ENCODE results near the gene RHBDL3.
"Not testable (repeated sequence)": the region's sequence is repeated elsewhere in the genome, so short reads cannot be mapped to it uniquely, and the experiment has no call there.

The RHBDL3 gene

GRCh38 chr17:32316653-32317052, 51.0 kb downstream of the RHBDL3 start:
- not testable (repeated sequence) for H3K4me3 ChIP-seq (ENCODE audit: low read length); H3K9ac ChIP-seq (ENCODE audit: low read length); H3K9me3 ChIP-seq (ENCODE audit: control insufficient read depth, low read depth, low read length); H3K36me3 ChIP-seq (ENCODE audit: control insufficient read depth, low read depth, low read length); H3K27me3 ChIP-seq (ENCODE audit: control insufficient read depth, insufficient read depth, low read length); H3K27ac ChIP-seq (ENCODE audit: low read length)
- peaks cover 10% of the 10 kb centered on the region for H3K4me1 ChIP-seq (ENCODE audit: control insufficient read depth, low read depth, low read length)

GRCh38 chr17:32317353-32317752, 51.7 kb downstream of the RHBDL3 start:
- no peak overlapping the region for H3K4me3 ChIP-seq (ENCODE audit: low read length)
- no peaks in the 10 kb centered on the region for H3K27me3 ChIP-seq (ENCODE audit: control insufficient read depth, insufficient read depth, low read length)
- peaks cover 9% of the 10 kb centered on the region for H3K4me1 ChIP-seq (ENCODE audit: control insufficient read depth, low read depth, low read length)
- H3K9ac ChIP-seq (ENCODE audit: low read length): no peak overlapping the region
- H3K9me3 ChIP-seq (ENCODE audit: control insufficient read depth, low read depth, low read length): no peaks in the 10 kb centered on the region
- H3K36me3 ChIP-seq (ENCODE audit: control insufficient read depth, low read depth, low read length): no peaks in the 10 kb centered on the region
- no peak overlapping the region for H3K27ac ChIP-seq (ENCODE audit: low read length)

- H3K36me3 ChIP-seq (ENCODE audit: control insufficient read depth, low read depth, low read length): no peaks in the 10 kb centered on the region
- no peak overlapping the region for H3K27ac ChIP-seq (ENCODE audit: low read length)
- no peaks in the 10 kb centered on the region for H3K9me3 ChIP-seq (ENCODE audit: control insufficient read depth, low read depth, low read length)
- no peaks in the 10 kb centered on the region for H3K27me3 ChIP-seq (ENCODE audit: control insufficient read depth, insufficient read depth, low read length)
- H3K4me3 ChIP-seq (ENCODE audit: low read length): no peak overlapping the region
- no peak overlapping the region for H3K9ac ChIP-seq (ENCODE audit: low read length)
- peaks cover 9% of the 10 kb centered on the region for H3K4me1 ChIP-seq (ENCODE audit: control insufficient read depth, low read depth, low read length)
These were observed 52.4 kb downstream of the RHBDL3 start for GRCh38 chr17:32318071-32318470.

GRCh38 chr17:32319548-32319905, 53.9 kb downstream of the RHBDL3 start:
- H3K9ac ChIP-seq (ENCODE audit: low read length): no peak overlapping the region
- no peaks in the 10 kb centered on the region for H3K36me3 ChIP-seq (ENCODE audit: control insufficient read depth, low read depth, low read length)
- peaks cover 21% of the 10 kb centered on the region for H3K4me1 ChIP-seq (ENCODE audit: control insufficient read depth, low read depth, low read length)
- H3K4me3 ChIP-seq (ENCODE audit: low read length): no peak overlapping the region
- H3K27ac ChIP-seq (ENCODE audit: low read length): no peak overlapping the region
- no peaks in the 10 kb centered on the region for H3K27me3 ChIP-seq (ENCODE audit: control insufficient read depth, insufficient read depth, low read length)
- no peaks in the 10 kb centered on the region for H3K9me3 ChIP-seq (ENCODE audit: control insufficient read depth, low read depth, low read length)

- H3K4me1 ChIP-seq (ENCODE audit: control insufficient read depth, low read depth, low read length): peaks cover 18% of the 10 kb centered on the region
- not testable (repeated sequence) for H3K9me3 ChIP-seq (ENCODE audit: control insufficient read depth, low read depth, low read length); H3K4me3 ChIP-seq (ENCODE audit: low read length); H3K36me3 ChIP-seq (ENCODE audit: control insufficient read depth, low read depth, low read length); H3K27me3 ChIP-seq (ENCODE audit: control insufficient read depth, insufficient read depth, low read length); H3K27ac ChIP-seq (ENCODE audit: low read length); H3K9ac ChIP-seq (ENCODE audit: low read length)
These were observed 54.4 kb downstream of the RHBDL3 start for GRCh38 chr17:32320080-32320479.

GRCh38 chr17:32320847-32321246, 55.2 kb downstream of the RHBDL3 start:
- no peak overlapping the region for H3K9ac ChIP-seq (ENCODE audit: low read length)
- no peaks in the 10 kb centered on the region for H3K36me3 ChIP-seq (ENCODE audit: control insufficient read depth, low read depth, low read length)
- no peak overlapping the region for H3K27ac ChIP-seq (ENCODE audit: low read length)
- H3K9me3 ChIP-seq (ENCODE audit: control insufficient read depth, low read depth, low read length): no peaks in the 10 kb centered on the region
- H3K27me3 ChIP-seq (ENCODE audit: control insufficient read depth, insufficient read depth, low read length): no peaks in the 10 kb centered on the region
- peaks cover 12% of the 10 kb centered on the region for H3K4me1 ChIP-seq (ENCODE audit: control insufficient read depth, low read depth, low read length)
- H3K4me3 ChIP-seq (ENCODE audit: low read length): no peak overlapping the region

GRCh38 chr17:32323046-32323445, 57.4 kb downstream of the RHBDL3 start:
- no peaks in the 10 kb centered on the region for H3K9me3 ChIP-seq (ENCODE audit: control insufficient read depth, low read depth, low read length)
- H3K36me3 ChIP-seq (ENCODE audit: control insufficient read depth, low read depth, low read length): no peaks in the 10 kb centered on the region
- H3K27me3 ChIP-seq (ENCODE audit: control insufficient read depth, insufficient read depth, low read length): no peaks in the 10 kb centered on the region
- H3K4me3 ChIP-seq (ENCODE audit: low read length): no peak overlapping the region
- peaks cover 12% of the 10 kb centered on the region for H3K4me1 ChIP-seq (ENCODE audit: control insufficient read depth, low read depth, low read length)
- no peak overlapping the region for H3K9ac ChIP-seq (ENCODE audit: low read length)
- no peak overlapping the region for H3K27ac ChIP-seq (ENCODE audit: low read length)

GRCh38 chr17:32323811-32324491, 58.3 kb downstream of the RHBDL3 start:
- no peaks in the 10 kb centered on the region for H3K36me3 ChIP-seq (ENCODE audit: control insufficient read depth, low read depth, low read length)
- H3K27me3 ChIP-seq (ENCODE audit: control insufficient read depth, insufficient read depth, low read length): no peaks in the 10 kb centered on the region
- no peaks in the 10 kb centered on the region for H3K9me3 ChIP-seq (ENCODE audit: control insufficient read depth, low read depth, low read length)
- peaks cover 12% of the 10 kb centered on the region for H3K4me1 ChIP-seq (ENCODE audit: control insufficient read depth, low read depth, low read length)
- no peak overlapping the region for H3K9ac ChIP-seq (ENCODE audit: low read length)
- H3K27ac ChIP-seq (ENCODE audit: low read length): peak overlapping the region; percentile 12
- no peak overlapping the region for H3K4me3 ChIP-seq (ENCODE audit: low read length)

- H3K27ac ChIP-seq (ENCODE audit: low read length): no peak overlapping the region
- no peak overlapping the region for H3K4me3 ChIP-seq (ENCODE audit: low read length)
- no peaks in the 10 kb centered on the region for H3K9me3 ChIP-seq (ENCODE audit: control insufficient read depth, low read depth, low read length)
- peaks cover 12% of the 10 kb centered on the region for H3K4me1 ChIP-seq (ENCODE audit: control insufficient read depth, low read depth, low read length)
- no peak overlapping the region for H3K9ac ChIP-seq (ENCODE audit: low read length)
- H3K27me3 ChIP-seq (ENCODE audit: control insufficient read depth, insufficient read depth, low read length): no peaks in the 10 kb centered on the region
- H3K36me3 ChIP-seq (ENCODE audit: control insufficient read depth, low read depth, low read length): peaks cover 5% of the 10 kb centered on the region
These were observed 62.3 kb downstream of the RHBDL3 start for GRCh38 chr17:32327911-32328310.

GRCh38 chr17:32330147-32330546, 64.5 kb downstream of the RHBDL3 start:
- Histone ChIP-seq H3K36me3 (ENCODE audit: control insufficient read depth, low read depth, low read length) (peaks cover 25% of the 10 kb centered on the region), H3K4me3 (ENCODE audit: low read length) (no peak overlapping the region), H3K9ac (ENCODE audit: low read length) (no peak overlapping the region), H3K27me3 (ENCODE audit: control insufficient read depth, insufficient read depth, low read length) (no peaks in the 10 kb centered on the region), H3K27ac (ENCODE audit: low read length) (no peak overlapping the region), H3K4me1 (ENCODE audit: control insufficient read depth, low read depth, low read length) (no peaks in the 10 kb centered on the region), H3K9me3 (ENCODE audit: control insufficient read depth, low read depth, low read length) (no peaks in the 10 kb centered on the region)

GRCh38 chr17:32331243-32332040, 65.8 kb downstream of the RHBDL3 start:
- Histone ChIP-seq H3K4me1 (ENCODE audit: control insufficient read depth, low read depth, low read length) (no peaks in the 10 kb centered on the region), H3K27ac (ENCODE audit: low read length) (no peak overlapping the region), H3K9ac (ENCODE audit: low read length) (no peak overlapping the region), H3K9me3 (ENCODE audit: control insufficient read depth, low read depth, low read length) (no peaks in the 10 kb centered on the region), H3K36me3 (ENCODE audit: control insufficient read depth, low read depth, low read length) (peaks cover 34% of the 10 kb centered on the region), H3K4me3 (ENCODE audit: low read length) (no peak overlapping the region), H3K27me3 (ENCODE audit: control insufficient read depth, insufficient read depth, low read length) (no peaks in the 10 kb centered on the region)

GRCh38 chr17:32333187-32333586, 67.6 kb downstream of the RHBDL3 start:
- no peaks in the 10 kb centered on the region for H3K4me1 ChIP-seq (ENCODE audit: control insufficient read depth, low read depth, low read length)
- H3K9ac ChIP-seq (ENCODE audit: low read length): no peak overlapping the region
- no peaks in the 10 kb centered on the region for H3K27me3 ChIP-seq (ENCODE audit: control insufficient read depth, insufficient read depth, low read length)
- H3K9me3 ChIP-seq (ENCODE audit: control insufficient read depth, low read depth, low read length): no peaks in the 10 kb centered on the region
- no peak overlapping the region for H3K27ac ChIP-seq (ENCODE audit: low read length)
- peaks cover 51% of the 10 kb centered on the region for H3K36me3 ChIP-seq (ENCODE audit: control insufficient read depth, low read depth, low read length)
- H3K4me3 ChIP-seq (ENCODE audit: low read length): no peak overlapping the region
